Stomach smooth muscle (tissue), 2 donors: ENCODE measurements around the gene RNF182.

Experiments
- H3K27ac ChIP-seq: one replicate; pipeline ENCODE4 v1.7.0; 2013; ENCODE audit warnings: mild to moderate bottlenecking, low read length, inconsistent platforms
- H3K27me3 ChIP-seq, 2 donors: one replicate each; pipeline ENCODE4 v1.7.0; 2013; ENCODE audit warnings: low read length in 2 of 2; ENCODE audit not compliant: insufficient read depth in 2 of 2, control insufficient read depth in 1 of 2
- H3K36me3 ChIP-seq, 2 donors: one replicate each; pipeline ENCODE4 v1.7.0; 2013; ENCODE audit warnings: low read length in 2 of 2; ENCODE audit not compliant: control insufficient read depth in 2 of 2, insufficient read depth in 2 of 2
- H3K4me1 ChIP-seq: one replicate; pipeline ENCODE4 v1.7.0; 2013; ENCODE audit warnings: low read length; ENCODE audit not compliant: control insufficient read depth, insufficient read depth
- H3K4me3 ChIP-seq, 2 donors: one replicate each; pipeline ENCODE4 v1.7.0; 2013; ENCODE audit warnings: low read length in 2 of 2
- H3K9ac ChIP-seq, 2 donors: one replicate each; pipeline ENCODE4 v1.7.0; 2013; ENCODE audit warnings: low read length in 2 of 2, mild to moderate bottlenecking in 1 of 2
- H3K9me3 ChIP-seq, 2 donors: one replicate each; pipeline ENCODE4 v1.7.0; 2013; ENCODE audit warnings: low read length in 2 of 2; ENCODE audit not compliant: control insufficient read depth in 2 of 2
- donor health status: healthy.
- donor health status: Pancreatic carcinoma.

The RNF182 gene

DNA sequence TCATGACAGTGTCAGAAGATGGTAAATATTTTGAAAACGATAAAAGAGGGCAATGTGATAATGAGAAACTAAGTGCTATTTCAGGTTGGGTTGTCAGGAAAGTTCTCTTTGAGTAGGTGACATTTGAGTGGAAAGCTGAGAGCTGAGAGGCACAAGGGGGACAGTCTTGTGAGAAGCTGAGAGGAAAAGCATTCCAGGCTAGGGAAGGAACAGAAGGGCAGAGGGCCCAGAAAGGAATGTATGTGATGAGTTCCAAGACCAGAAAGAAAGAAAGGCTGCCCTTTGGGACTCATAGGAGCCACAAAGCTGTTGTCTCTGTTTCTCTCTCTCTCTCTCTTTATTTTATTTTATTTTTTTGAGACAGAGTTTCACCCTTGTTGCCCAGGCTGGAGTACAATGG, 7.6 kb upstream of the RNF182 start:
- no peak overlapping the region for H3K27ac ChIP-seq
- H3K36me3 ChIP-seq = no peaks in the 10 kb centered on the region
- peaks cover 0 to 3% of the 10 kb centered on the region in 2 donors for H3K27me3 ChIP-seq
- no peaks in the 10 kb centered on the region for H3K4me1 ChIP-seq
- no peak overlapping the region for H3K9ac ChIP-seq
- no peaks in the 10 kb centered on the region for H3K9me3 ChIP-seq
- H3K4me3 ChIP-seq = no peak overlapping the region

DNA sequence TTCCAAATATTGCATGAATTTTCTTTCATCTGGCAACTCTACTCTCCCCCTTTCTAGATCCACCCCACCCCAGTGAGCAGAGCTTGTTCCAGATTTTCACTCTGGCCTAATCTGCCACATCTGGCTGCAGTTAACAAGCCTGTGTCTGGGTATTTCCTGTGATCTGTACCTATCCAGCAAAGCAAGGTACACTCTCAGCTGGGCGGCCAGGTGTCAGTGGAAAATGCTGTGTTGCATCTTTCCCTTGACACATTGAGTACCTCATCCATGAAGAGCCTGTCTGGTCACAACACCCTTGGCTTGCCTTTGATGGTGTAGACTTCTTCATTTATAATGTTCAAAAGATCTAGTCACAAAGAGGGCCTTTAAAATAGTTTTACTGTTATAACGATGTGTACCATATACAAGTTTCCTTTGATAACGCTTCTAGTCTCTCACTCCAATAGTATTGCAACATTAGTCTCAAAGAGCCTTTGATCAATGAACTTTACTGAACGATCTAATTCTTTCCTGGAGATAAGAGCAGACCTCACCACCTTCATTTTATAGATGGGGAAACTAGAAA, 6.0 kb upstream of the RNF182 start:
- Histone ChIP-seq H3K9me3 (no peaks in the 10 kb centered on the region), H3K4me1 (no peaks in the 10 kb centered on the region), H3K27me3 (peaks cover 0 to 7% of the 10 kb centered on the region in 2 donors), H3K36me3 (no peaks in the 10 kb centered on the region), H3K9ac (no peak overlapping the region), H3K4me3 (no peak overlapping the region), H3K27ac (no peak overlapping the region)

GRCh38 chr6:13919861-13920260, 4.9 kb upstream of the RNF182 start:
- no peaks in the 10 kb centered on the region for H3K9me3 ChIP-seq
- peaks cover 6 to 14% of the 10 kb centered on the region in 2 donors for H3K27me3 ChIP-seq
- peaks cover 7% of the 10 kb centered on the region for H3K4me1 ChIP-seq
- no peak overlapping the region for H3K9ac ChIP-seq
- no peak overlapping the region for H3K4me3 ChIP-seq
- H3K27ac ChIP-seq = no peak overlapping the region
- H3K36me3 ChIP-seq = no peaks in the 10 kb centered on the region

GRCh38 chr6:13920552-13920951, 4.2 kb upstream of the RNF182 start:
- H3K4me1 ChIP-seq = peaks cover 7% of the 10 kb centered on the region
- no peak overlapping the region for H3K9ac ChIP-seq
- H3K27ac ChIP-seq = no peak overlapping the region
- peaks cover 12 to 19% of the 10 kb centered on the region in 2 donors for H3K27me3 ChIP-seq
- H3K4me3 ChIP-seq = no peak overlapping the region
- H3K9me3 ChIP-seq = no peaks in the 10 kb centered on the region
- no peaks in the 10 kb centered on the region for H3K36me3 ChIP-seq

DNA sequence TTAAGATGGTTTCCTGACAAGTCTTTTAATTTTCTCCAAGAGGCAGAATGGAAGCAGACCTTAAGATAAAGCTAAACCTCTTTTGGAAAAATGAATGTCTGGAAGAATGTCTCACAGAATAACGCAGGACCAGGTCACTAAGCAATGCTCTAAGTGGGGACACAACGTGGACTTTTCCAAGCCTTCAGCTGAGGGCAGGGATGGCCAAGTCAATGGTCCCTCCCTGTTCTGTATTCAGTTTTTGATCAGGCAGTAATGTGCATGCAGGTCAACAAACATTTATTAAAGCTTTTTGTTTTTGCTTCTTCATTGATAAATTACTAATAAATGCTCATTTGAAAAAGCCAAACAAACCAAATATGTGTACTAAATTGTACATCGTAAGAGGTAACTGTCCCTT, 2.0 kb upstream of the RNF182 start:
- Histone ChIP-seq H3K4me1 (peaks cover 7% of the 10 kb centered on the region), H3K27me3 (peaks cover 32 to 33% of the 10 kb centered on the region in 2 donors), H3K27ac (no peak overlapping the region), H3K4me3 (no peak overlapping the region), H3K9me3 (no peaks in the 10 kb centered on the region), H3K36me3 (no peaks in the 10 kb centered on the region), H3K9ac (no peak overlapping the region)

GRCh38 chr6:13923527-13924145, 1.1 kb upstream of the RNF182 start:
- H3K27me3 ChIP-seq = peaks cover 35 to 39% of the 10 kb centered on the region in 2 donors
- no peaks in the 10 kb centered on the region for H3K9me3 ChIP-seq
- peaks cover 7% of the 10 kb centered on the region for H3K4me1 ChIP-seq
- peak overlapping the region in 1 of 2 donors; percentile 58 for H3K4me3 ChIP-seq
- no peak overlapping the region for H3K27ac ChIP-seq
- H3K9ac ChIP-seq = no peak overlapping the region
- H3K36me3 ChIP-seq = no peaks in the 10 kb centered on the region

GRCh38 chr6:13924146-13924948, 405 bp upstream of the RNF182 start:
- peak overlapping the region in 1 of 2 donors; percentile 58 for H3K4me3 ChIP-seq
- H3K9ac ChIP-seq = no peak overlapping the region
- no peaks in the 10 kb centered on the region for H3K9me3 ChIP-seq
- peaks cover 7% of the 10 kb centered on the region for H3K4me1 ChIP-seq
- H3K36me3 ChIP-seq = no peaks in the 10 kb centered on the region
- peaks cover 38 to 46% of the 10 kb centered on the region in 2 donors for H3K27me3 ChIP-seq
- no peak overlapping the region for H3K27ac ChIP-seq

- Histone ChIP-seq H3K36me3 (no peaks in the 10 kb centered on the region), H3K4me3 (no peak overlapping the region), H3K4me1 (peaks cover 7% of the 10 kb centered on the region), H3K27me3 (peaks cover 43 to 55% of the 10 kb centered on the region in 2 donors), H3K9ac (no peak overlapping the region), H3K27ac (no peak overlapping the region), H3K9me3 (no peaks in the 10 kb centered on the region)
These were observed 1.6 kb downstream of the RNF182 start for GRCh38 chr6:13926378-13926777.

- H3K27me3 ChIP-seq = peaks cover 43 to 55% of the 10 kb centered on the region in 2 donors
- H3K27ac ChIP-seq = no peak overlapping the region
- no peak overlapping the region for H3K9ac ChIP-seq
- no peaks in the 10 kb centered on the region for H3K36me3 ChIP-seq
- H3K4me3 ChIP-seq = no peak overlapping the region
- H3K4me1 ChIP-seq = peaks cover 7% of the 10 kb centered on the region
- H3K9me3 ChIP-seq = no peaks in the 10 kb centered on the region
These were observed 2.5 kb downstream of the RNF182 start for GRCh38 chr6:13927203-13927602.

DNA sequence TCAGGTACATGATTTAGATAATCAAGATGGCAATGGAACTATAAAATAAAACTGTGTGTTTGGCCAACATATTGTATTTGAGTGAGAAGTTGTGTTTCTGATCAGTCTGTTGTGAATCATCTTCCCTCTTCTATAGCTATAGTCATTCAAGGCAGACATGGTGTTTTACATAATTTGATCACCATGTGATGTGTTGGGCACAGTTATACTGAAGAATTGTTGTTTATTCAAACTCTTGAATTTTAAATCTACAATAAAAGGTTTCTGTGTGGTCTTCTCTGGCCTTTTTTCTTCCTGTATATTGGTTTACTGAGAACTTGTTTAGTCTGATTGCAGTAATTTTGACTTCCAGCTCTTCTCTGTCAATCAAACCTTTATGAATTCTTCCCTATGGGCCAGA, 4.4 kb downstream of the RNF182 start:
- H3K27me3 ChIP-seq = peaks cover 36 to 54% of the 10 kb centered on the region in 2 donors

More for the DNA sequence above, 4.4 kb downstream of the RNF182 start:
- Histone ChIP-seq H3K9me3 (no peaks in the 10 kb centered on the region), H3K36me3 (no peaks in the 10 kb centered on the region), H3K27ac (no peak overlapping the region), H3K4me1 (peaks cover 6% of the 10 kb centered on the region), H3K4me3 (no peak overlapping the region), H3K9ac (no peak overlapping the region)
